IMR-90 (cell line): Measurements from ENCODE around the gene OXSR1. TPM values are rescaled to one million over a fixed set of nuclear protein-coding genes. Genes with fewer than 3 reads are reported as not detected.

ENCODE experiments used
- ATAC-seq: fragments of 200-7000 bp; cut with Tn5 transposase; 2 replicates; pipeline ENCODE4 v1.9.1; 2020; ENCODE audit warnings: low read depth, mild to moderate bottlenecking, moderate library complexity
- BruUV-seq: library from RNA; stranded (reverse); fragments of 400-500 nt; replicated peaks from 2 replicates; lab custom pipeline; 2021; lab: Mats Ljungman, UMichigan
- CTCF ChIA-PET: fragments of 300-600 bp; formaldehyde crosslinking; extraction: SDS; loops from one replicate; lab custom pipeline; 2021; ENCODE audit warnings: antibody characterized with exemption; lab: Yijun Ruan, JAX
- POLR2A ChIA-PET: fragments of 300-600 bp; sonication (Branson Sonifier 250); formaldehyde crosslinking; loops from one replicate; lab custom pipeline; 2022; ENCODE audit warnings: antibody characterized with exemption; ENCODE audit not compliant: unreplicated experiment; lab: Charles Lee
- DNase-seq: peaks from one replicate; pipeline ENCODE4 v3.0.0; 2013
- H2AFZ ChIP-seq: replicated peaks from 2 replicates; pipeline ENCODE3; 2013; ENCODE audit warnings: low read length, mild to moderate bottlenecking; ENCODE audit not compliant: poor library complexity
- H2AK5ac ChIP-seq: 2 replicates; pipeline ENCODE4 v1.6.1; 2013; ENCODE audit warnings: low read depth, low read length, inconsistent platforms
- H2AK9ac ChIP-seq: replicated peaks from 2 replicates; pipeline ENCODE3; 2013; ENCODE audit warnings: mild to moderate bottlenecking, low read depth, low read length, moderate library complexity; ENCODE audit not compliant: poor library complexity
- H2BK120ac ChIP-seq: 2 replicates; pipeline ENCODE4 v1.6.1; 2013; ENCODE audit warnings: low read depth, low read length, inconsistent platforms
- H2BK15ac ChIP-seq: 3 replicates; pipeline ENCODE4 v1.6.1; 2013; ENCODE audit warnings: low read depth, low read length, inconsistent platforms
- H2BK20ac ChIP-seq: 2 replicates; pipeline ENCODE4 v1.6.1; 2013; ENCODE audit warnings: low read depth, mild to moderate bottlenecking, inconsistent platforms, low read length, moderate library complexity
- H2BK5ac ChIP-seq: 2 replicates; pipeline ENCODE4 v1.6.1; 2013; ENCODE audit warnings: mild to moderate bottlenecking, low read depth, low read length, inconsistent platforms; ENCODE audit not compliant: poor library complexity, severe bottlenecking
- H3K14ac ChIP-seq: replicated peaks from 2 replicates; pipeline ENCODE4 v1.6.1; 2013; ENCODE audit warnings: low read depth, low read length, inconsistent platforms
- H3K18ac ChIP-seq: 2 replicates; pipeline ENCODE4 v1.6.1; 2013; ENCODE audit warnings: low read depth, low read length, control low read depth
- H3K23ac ChIP-seq: 2 replicates; pipeline ENCODE4 v1.6.1; 2013; ENCODE audit warnings: low read depth, low read length, inconsistent platforms
- H3K27ac ChIP-seq: 2 replicates; pipeline ENCODE4 v1.5.1; 2013; ENCODE audit warnings: mild to moderate bottlenecking, control low read depth, low read length; ENCODE audit not compliant: insufficient read depth
- H3K27me3 ChIP-seq: 2 replicates; pipeline ENCODE4 v1.6.1; 2013; ENCODE audit warnings: low read length; ENCODE audit not compliant: control insufficient read depth, insufficient read depth
- H3K36me3 ChIP-seq: 2 replicates; pipeline ENCODE4 v1.6.1; 2013; ENCODE audit warnings: low read length, mixed read lengths; ENCODE audit not compliant: control insufficient read depth, insufficient read depth
- H3K4ac ChIP-seq: 2 replicates; pipeline ENCODE4 v1.6.1; 2013; ENCODE audit warnings: low read depth, low read length, inconsistent platforms
- H3K4me1 ChIP-seq: 2 replicates; pipeline ENCODE4 v1.6.1; 2013; ENCODE audit warnings: low read length, mixed read lengths; ENCODE audit not compliant: control insufficient read depth, insufficient read depth
- H3K4me2 ChIP-seq: 2 replicates; pipeline ENCODE4 v1.6.1; 2013; ENCODE audit warnings: low read depth, mild to moderate bottlenecking, control low read depth, low read length, moderate library complexity
- H3K4me3 ChIP-seq: 2 replicates; pipeline ENCODE4 v1.5.1; 2013; ENCODE audit warnings: low read depth, mild to moderate bottlenecking, control low read depth, low read length, moderate library complexity; ENCODE audit not compliant: insufficient read depth
- H3K56ac ChIP-seq: 2 replicates; pipeline ENCODE4 v1.6.1; 2013; ENCODE audit warnings: low read length, inconsistent platforms; ENCODE audit not compliant: insufficient read depth; ENCODE audit errors: extremely low read depth
- H3K79me1 ChIP-seq, 2 experiments: 2 replicates each; pipeline ENCODE4 v1.6.1; 2013; ENCODE audit warnings: low read length in 2 of 2, inconsistent platforms in 1 of 2, low read depth in 1 of 2
- H3K9ac ChIP-seq: 2 replicates; pipeline ENCODE4 v1.6.1; 2013; ENCODE audit warnings: low read depth, low read length, control low read depth
- H3K9me1 ChIP-seq: 2 replicates; pipeline ENCODE4 v1.6.1; 2013; ENCODE audit warnings: low read length, inconsistent platforms; ENCODE audit not compliant: insufficient read depth
- H3K9me3 ChIP-seq: 2 replicates; pipeline ENCODE4 v1.6.1; 2013; ENCODE audit warnings: low read length; ENCODE audit not compliant: control insufficient read depth, insufficient read depth
- H4K20me1 ChIP-seq: 2 replicates; pipeline ENCODE4 v1.6.1; 2013; ENCODE audit warnings: low read length, inconsistent platforms; ENCODE audit not compliant: insufficient read depth
- H4K5ac ChIP-seq: 2 replicates; pipeline ENCODE4 v1.6.1; 2013; ENCODE audit warnings: mild to moderate bottlenecking, low read depth, low read length, control low read depth
- H4K8ac ChIP-seq, 2 experiments: 2 replicates each; pipeline ENCODE4 v1.6.1; 2013; ENCODE audit warnings: low read depth in 2 of 2, low read length in 2 of 2, control low read depth in 1 of 2, inconsistent platforms in 1 of 2
- H4K91ac ChIP-seq: 2 replicates; pipeline ENCODE4 v1.6.1; 2013; ENCODE audit warnings: low read depth, low read length, inconsistent platforms; ENCODE audit not compliant: insufficient read depth
- BHLHE40 ChIP-seq: fragments of 150-350 bp; IDR thresholded peaks from 2 replicates; pipeline ENCODE4 v1.6.1; 2016; ENCODE audit warnings: mild to moderate bottlenecking, low read depth, low read length
- CEBPB ChIP-seq: IDR thresholded peaks from 2 replicates; pipeline ENCODE4 v1.6.1; 2012; ENCODE audit warnings: low read depth, low read length, improper control_type of control experiment
- CHD1 ChIP-seq: IDR thresholded peaks from 2 replicates; pipeline ENCODE4 v1.6.1; 2012; ENCODE audit warnings: low read depth, low read length, improper control_type of control experiment
- MAFK ChIP-seq: IDR thresholded peaks from 2 replicates; pipeline ENCODE4 v1.6.1; 2012; ENCODE audit warnings: low read depth, low read length, improper control_type of control experiment
- MAZ ChIP-seq: IDR thresholded peaks from 2 replicates; pipeline ENCODE4 v1.6.1; 2012; ENCODE audit warnings: low read depth, mild to moderate bottlenecking, low read length, improper control_type of control experiment, moderate library complexity, borderline replicate concordance
- MXI1 ChIP-seq: IDR thresholded peaks from 2 replicates; pipeline ENCODE4 v1.6.1; 2012; ENCODE audit warnings: low read depth, mild to moderate bottlenecking, low read length, moderate library complexity, borderline replicate concordance
- POLR2A ChIP-seq: IDR thresholded peaks from 2 replicates; pipeline ENCODE4 v1.6.1; 2012; ENCODE audit warnings: mild to moderate bottlenecking, low read depth, low read length
- RCOR1 ChIP-seq: IDR thresholded peaks from 2 replicates; pipeline ENCODE4 v1.6.1; 2012; ENCODE audit warnings: mild to moderate bottlenecking, low read length, improper control_type of control experiment; ENCODE audit not compliant: insufficient replicate concordance
- RFX5 ChIP-seq: IDR thresholded peaks from 2 replicates; pipeline ENCODE4 v1.8.0; 2012; ENCODE audit warnings: low read depth, mild to moderate bottlenecking, low read length, moderate library complexity
- SMC3 ChIP-seq: fragments of 150-350 bp; IDR thresholded peaks from 2 replicates; pipeline ENCODE4 v1.6.1; 2016; ENCODE audit warnings: low read depth, mild to moderate bottlenecking, antibody characterized with exemption, low read length, moderate library complexity
- WGBS, 2 experiments: methylation state at CpG; one replicate each; pipeline versions ENCODE4 v1.1.5 to v1.1.7; 2013; ENCODE audit warnings: missing lambda C conversion rate in 2 of 2; ENCODE audit not compliant: insufficient read length in 1 of 2; ENCODE audit errors: extremely low coverage in 2 of 2; 5-methylcytosine and 5-hydroxymethylcytosine counted together
- dilution Hi-C: fragments of 300-500 bp; cut with HindIII; formaldehyde crosslinking; loops from one replicate; pipeline ENCODE4 v1.14.3; 2018; ENCODE audit warnings: low sequenced_read_pairs; ENCODE audit not compliant: unreplicated experiment
- in situ Hi-C: fragments of 300-500 bp; cut with MboI; formaldehyde crosslinking; loops from 3 replicates; pipeline ENCODE4 v1.14.3; 2019; ENCODE audit warnings: low sequenced_read_pairs, inconsistent platforms, mixed read lengths
- intact Hi-C: fragments of 100-400 bp; cut with micrococcal nuclease; formaldehyde crosslinking; loops from 2 replicates; pipeline ENCODE4 v1.10.0; 2022
- polyA plus RNA-seq, 3 experiments: library from polyadenylated mRNA; depleted of rRNA; stranded (reverse); fragments of >200 nt; gene quantifications; 2 replicates each; pipeline ENCODE4 v1.2.3, GENCODE V29; 2012; ENCODE audit warnings: low replicate concordance in 1 of 3
- total RNA-seq: library from RNA; depleted of rRNA; stranded (reverse); fragments of >200 nt; gene quantifications from 2 replicates; pipeline ENCODE4 v1.2.3, GENCODE V29; 2012
- TF ChIP-seq, protein P1 (sequence below): conservative IDR thresholded peaks from 2 replicates; pipeline ENCODE4 v1.5.1; 2012; ENCODE audit warnings: mild to moderate bottlenecking, low read depth, low read length, improper control_type of control experiment
- TF ChIP-seq, protein P2 (sequence below): fragments of 150-350 bp; IDR thresholded peaks from 2 replicates; pipeline ENCODE4 v1.6.1; 2017; ENCODE audit warnings: mild to moderate bottlenecking, antibody characterized with exemption, low read length, low read depth
- TF ChIP-seq, protein P3 (sequence below): fragments of 150-350 bp; IDR thresholded peaks from 2 replicates; pipeline ENCODE4 v1.6.1; 2016; ENCODE audit warnings: low read depth, mild to moderate bottlenecking, low read length, moderate library complexity, borderline replicate concordance

The OXSR1 gene
- total and polyA plus RNA-seq, 2 of the 4 experiments (the other 2 are of a cell fraction) = 32.9 to 37.6 TPM

DNA sequence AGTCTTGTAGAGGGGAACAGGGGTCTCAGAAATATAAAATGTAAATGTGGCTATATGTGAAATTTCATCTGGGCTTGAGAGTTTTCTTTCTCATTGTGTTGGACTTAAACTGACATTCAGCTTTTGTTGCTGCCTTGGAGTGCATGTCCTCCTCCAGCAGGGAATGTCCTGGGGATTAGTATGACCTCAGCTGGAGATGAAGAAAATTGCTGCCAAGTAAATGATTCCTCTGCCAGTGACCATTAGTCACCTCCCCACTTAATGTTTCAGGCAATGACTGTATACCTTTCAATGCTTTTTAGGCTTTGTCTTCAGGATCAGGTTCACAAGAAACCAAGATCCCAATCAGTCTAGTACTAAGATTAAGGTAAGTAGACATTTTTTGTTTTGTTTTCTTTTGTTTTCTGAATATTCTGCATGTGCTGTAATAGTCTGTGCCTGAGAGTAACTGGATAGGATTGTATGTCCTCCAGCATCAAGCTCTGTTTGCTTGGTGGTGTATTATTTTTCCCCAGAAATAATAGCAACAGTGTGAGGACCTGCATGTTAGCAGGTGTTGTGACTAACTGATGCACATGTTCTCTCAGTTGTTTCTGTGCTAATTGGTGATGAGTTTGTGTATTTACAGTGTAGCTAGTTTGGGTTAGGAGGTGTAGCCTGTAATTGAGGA is 82.2 kb downstream of the OXSR1 start (continued):
- TF ChIP-seq SMC3 = peak; percentile 51

DNA sequence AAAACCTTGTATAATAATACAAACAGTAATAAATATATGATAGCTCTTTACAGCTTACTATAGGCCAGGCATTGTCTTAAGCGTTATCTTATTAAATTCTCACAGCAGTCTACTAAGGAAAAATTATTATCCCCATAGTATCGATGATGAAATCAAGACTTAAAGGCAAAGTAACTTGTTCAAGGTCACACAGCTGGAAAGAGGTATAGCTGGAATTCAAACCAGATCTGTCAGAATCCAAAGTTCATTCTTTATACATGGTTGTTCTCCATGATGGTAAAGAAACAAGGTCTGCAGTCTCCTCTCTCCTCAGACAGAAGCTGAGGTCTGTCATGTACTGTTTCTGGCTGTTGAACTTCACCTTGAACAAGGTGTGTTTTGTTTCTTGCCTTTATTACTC is 84.9 kb downstream of the OXSR1 start:
- peaks cover 28 to 38% of the 10 kb centered on the region in 2 experiments for H3K79me1 ChIP-seq
- no peak overlapping the region for H2BK120ac ChIP-seq
- no peaks in the 10 kb centered on the region; the same call in 1 of the 2 replicates for H3K4me1 ChIP-seq
- POLR2A ChIA-PET = no interaction called here
- H4K5ac ChIP-seq = no peak overlapping the region
- no peaks in the 10 kb centered on the region for H3K9me3 ChIP-seq
- in situ Hi-C loops = no loop called here
- CTCF ChIA-PET = interaction anchor here (1.2 kb wide), 1 partner anchor 48 kb away, joined by 4 read pairs; no protein-coding TSS in a partner anchor
- WGBS, 2 experiments = no CpG with 5 or more reads among the region's 2 CpGs
- H3K9ac ChIP-seq = no peak overlapping the region
- no peak overlapping the region for H3K27ac ChIP-seq
- no peak overlapping the region for H3K4me3 ChIP-seq
- H2BK15ac ChIP-seq = no peak overlapping the region
- no peak overlapping the region for H2AK5ac ChIP-seq
- H3K36me3 ChIP-seq = peaks cover 34% of the 10 kb centered on the region
- no peak overlapping the region for H2BK5ac ChIP-seq
- no peak overlapping the region for H3K56ac ChIP-seq
- H4K91ac ChIP-seq = no peak overlapping the region
- no peak overlapping the region for H2AFZ ChIP-seq
- no peak overlapping the region for H3K4me2 ChIP-seq
- no peak overlapping the region for H2AK9ac ChIP-seq
- no peak overlapping the region for H2BK20ac ChIP-seq
- no peak overlapping the region for H3K18ac ChIP-seq
- BruUV-seq = no TSS peak
- H3K14ac ChIP-seq = no peak overlapping the region
- no peak overlapping the region for H4K8ac ChIP-seq
- H3K9me1 ChIP-seq = peaks cover 3% of the 10 kb centered on the region; the same call in 1 of the 2 replicates
- no peak for ATAC-seq
- intact Hi-C loops = no loop called here
- peaks cover 5% of the 10 kb centered on the region; the same call in 1 of the 2 replicates for H4K20me1 ChIP-seq
- no peaks in the 10 kb centered on the region for H3K27me3 ChIP-seq
- dilution Hi-C loops = no loop called here
- no peak overlapping the region for H3K23ac ChIP-seq
- DNase-seq = no peak
- H3K4ac ChIP-seq = no peak overlapping the region
- TF ChIP-seq CEBPB (no peak), RFX5 (no peak), MXI1 (no peak), MAFK (no peak), SMC3 (no peak), MAZ (no peak), BHLHE40 (no peak), POLR2A (no peak), CHD1 (no peak), RCOR1 (no peak)
- TF ChIP-seq, protein P1, sequence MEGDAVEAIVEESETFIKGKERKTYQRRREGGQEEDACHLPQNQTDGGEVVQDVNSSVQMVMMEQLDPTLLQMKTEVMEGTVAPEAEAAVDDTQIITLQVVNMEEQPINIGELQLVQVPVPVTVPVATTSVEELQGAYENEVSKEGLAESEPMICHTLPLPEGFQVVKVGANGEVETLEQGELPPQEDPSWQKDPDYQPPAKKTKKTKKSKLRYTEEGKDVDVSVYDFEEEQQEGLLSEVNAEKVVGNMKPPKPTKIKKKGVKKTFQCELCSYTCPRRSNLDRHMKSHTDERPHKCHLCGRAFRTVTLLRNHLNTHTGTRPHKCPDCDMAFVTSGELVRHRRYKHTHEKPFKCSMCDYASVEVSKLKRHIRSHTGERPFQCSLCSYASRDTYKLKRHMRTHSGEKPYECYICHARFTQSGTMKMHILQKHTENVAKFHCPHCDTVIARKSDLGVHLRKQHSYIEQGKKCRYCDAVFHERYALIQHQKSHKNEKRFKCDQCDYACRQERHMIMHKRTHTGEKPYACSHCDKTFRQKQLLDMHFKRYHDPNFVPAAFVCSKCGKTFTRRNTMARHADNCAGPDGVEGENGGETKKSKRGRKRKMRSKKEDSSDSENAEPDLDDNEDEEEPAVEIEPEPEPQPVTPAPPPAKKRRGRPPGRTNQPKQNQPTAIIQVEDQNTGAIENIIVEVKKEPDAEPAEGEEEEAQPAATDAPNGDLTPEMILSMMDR = no peak
- TF ChIP-seq, protein P2, sequence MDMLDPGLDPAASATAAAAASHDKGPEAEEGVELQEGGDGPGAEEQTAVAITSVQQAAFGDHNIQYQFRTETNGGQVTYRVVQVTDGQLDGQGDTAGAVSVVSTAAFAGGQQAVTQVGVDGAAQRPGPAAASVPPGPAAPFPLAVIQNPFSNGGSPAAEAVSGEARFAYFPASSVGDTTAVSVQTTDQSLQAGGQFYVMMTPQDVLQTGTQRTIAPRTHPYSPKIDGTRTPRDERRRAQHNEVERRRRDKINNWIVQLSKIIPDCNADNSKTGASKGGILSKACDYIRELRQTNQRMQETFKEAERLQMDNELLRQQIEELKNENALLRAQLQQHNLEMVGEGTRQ = no peak
- TF ChIP-seq, protein P3, sequence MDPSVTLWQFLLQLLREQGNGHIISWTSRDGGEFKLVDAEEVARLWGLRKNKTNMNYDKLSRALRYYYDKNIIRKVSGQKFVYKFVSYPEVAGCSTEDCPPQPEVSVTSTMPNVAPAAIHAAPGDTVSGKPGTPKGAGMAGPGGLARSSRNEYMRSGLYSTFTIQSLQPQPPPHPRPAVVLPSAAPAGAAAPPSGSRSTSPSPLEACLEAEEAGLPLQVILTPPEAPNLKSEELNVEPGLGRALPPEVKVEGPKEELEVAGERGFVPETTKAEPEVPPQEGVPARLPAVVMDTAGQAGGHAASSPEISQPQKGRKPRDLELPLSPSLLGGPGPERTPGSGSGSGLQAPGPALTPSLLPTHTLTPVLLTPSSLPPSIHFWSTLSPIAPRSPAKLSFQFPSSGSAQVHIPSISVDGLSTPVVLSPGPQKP = no peak
